Measurements from ENCODE around the gene XPNPEP1.

DNA sequence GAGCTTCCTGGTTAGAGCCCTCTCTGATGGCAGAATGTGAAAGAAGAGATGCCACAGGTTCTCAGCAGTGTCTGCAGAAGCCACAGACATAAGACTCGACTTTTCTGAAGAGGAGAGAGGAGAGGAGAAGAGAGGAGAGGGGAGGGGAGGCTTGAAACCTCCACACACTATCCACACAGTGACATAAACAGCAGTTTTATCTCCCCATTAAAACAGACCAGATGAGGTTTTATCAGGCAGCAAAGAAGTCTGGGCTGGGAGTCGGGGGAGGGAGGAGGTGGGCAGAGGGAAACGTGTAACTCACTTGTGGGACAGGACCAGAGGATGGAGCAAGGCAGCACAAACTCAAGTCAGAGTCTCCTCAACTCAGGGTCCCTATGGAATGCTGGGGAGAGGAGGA is 76.5 kb downstream of the XPNPEP1 start:
- TF ChIP-seq, protein P1, sequence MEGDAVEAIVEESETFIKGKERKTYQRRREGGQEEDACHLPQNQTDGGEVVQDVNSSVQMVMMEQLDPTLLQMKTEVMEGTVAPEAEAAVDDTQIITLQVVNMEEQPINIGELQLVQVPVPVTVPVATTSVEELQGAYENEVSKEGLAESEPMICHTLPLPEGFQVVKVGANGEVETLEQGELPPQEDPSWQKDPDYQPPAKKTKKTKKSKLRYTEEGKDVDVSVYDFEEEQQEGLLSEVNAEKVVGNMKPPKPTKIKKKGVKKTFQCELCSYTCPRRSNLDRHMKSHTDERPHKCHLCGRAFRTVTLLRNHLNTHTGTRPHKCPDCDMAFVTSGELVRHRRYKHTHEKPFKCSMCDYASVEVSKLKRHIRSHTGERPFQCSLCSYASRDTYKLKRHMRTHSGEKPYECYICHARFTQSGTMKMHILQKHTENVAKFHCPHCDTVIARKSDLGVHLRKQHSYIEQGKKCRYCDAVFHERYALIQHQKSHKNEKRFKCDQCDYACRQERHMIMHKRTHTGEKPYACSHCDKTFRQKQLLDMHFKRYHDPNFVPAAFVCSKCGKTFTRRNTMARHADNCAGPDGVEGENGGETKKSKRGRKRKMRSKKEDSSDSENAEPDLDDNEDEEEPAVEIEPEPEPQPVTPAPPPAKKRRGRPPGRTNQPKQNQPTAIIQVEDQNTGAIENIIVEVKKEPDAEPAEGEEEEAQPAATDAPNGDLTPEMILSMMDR (IDR thresholded peaks at IDR 0.05; ENCODE audit: poor library complexity, severe bottlenecking), result no peak
- no peak for TF ChIP-seq TAF1 (IDR thresholded peaks at IDR 0.05; ENCODE audit: low read depth)
- no peak for TF ChIP-seq POLR2AphosphoS5 (IDR thresholded peaks at IDR 0.05)

Measured in neural cell (in vitro differentiated cells).